GM12873 (cell line): Measurements from ENCODE around the gene CTRB1.

Source experiments
- TF ChIP-seq, protein P1 (sequence below): IDR thresholded peaks from 2 replicates; pipeline ENCODE4 v1.5.1; 2012; ENCODE audit warnings: low read depth, mild to moderate bottlenecking, moderate library complexity, low read length, control low read depth; ENCODE audit not compliant: insufficient read depth; ENCODE audit errors: missing control alignments

CTRB1 gene

GRCh38 chr16:75238853-75239541 lies 20.2 kb downstream of the CTRB1 start:
- TF ChIP-seq, protein P1, sequence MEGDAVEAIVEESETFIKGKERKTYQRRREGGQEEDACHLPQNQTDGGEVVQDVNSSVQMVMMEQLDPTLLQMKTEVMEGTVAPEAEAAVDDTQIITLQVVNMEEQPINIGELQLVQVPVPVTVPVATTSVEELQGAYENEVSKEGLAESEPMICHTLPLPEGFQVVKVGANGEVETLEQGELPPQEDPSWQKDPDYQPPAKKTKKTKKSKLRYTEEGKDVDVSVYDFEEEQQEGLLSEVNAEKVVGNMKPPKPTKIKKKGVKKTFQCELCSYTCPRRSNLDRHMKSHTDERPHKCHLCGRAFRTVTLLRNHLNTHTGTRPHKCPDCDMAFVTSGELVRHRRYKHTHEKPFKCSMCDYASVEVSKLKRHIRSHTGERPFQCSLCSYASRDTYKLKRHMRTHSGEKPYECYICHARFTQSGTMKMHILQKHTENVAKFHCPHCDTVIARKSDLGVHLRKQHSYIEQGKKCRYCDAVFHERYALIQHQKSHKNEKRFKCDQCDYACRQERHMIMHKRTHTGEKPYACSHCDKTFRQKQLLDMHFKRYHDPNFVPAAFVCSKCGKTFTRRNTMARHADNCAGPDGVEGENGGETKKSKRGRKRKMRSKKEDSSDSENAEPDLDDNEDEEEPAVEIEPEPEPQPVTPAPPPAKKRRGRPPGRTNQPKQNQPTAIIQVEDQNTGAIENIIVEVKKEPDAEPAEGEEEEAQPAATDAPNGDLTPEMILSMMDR: no peak

- TF ChIP-seq, protein P1: no peak
Measured at GRCh38 chr16:75239542-75240122, 20.8 kb downstream of the CTRB1 start.

DNA sequence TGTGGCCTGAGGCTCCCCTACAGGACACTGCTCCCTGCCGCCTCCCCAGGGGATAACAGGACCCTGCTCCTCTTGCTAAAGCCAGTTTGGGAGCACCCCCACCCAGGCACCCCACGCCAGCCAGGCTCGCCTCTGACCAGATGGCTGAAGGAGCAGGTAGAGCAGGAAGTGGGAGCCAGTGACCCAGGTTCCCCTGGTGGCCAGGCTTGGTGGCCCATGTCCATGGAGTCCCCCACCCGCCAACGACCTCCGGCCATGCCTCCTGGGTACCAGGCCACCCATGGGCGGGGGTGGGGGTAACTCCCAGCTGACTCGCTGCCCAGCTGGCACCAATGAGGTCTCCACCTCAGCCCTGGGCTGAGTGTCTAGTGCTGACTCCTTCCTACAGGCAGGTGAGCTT lies 22.6 kb downstream of the CTRB1 start:
- TF ChIP-seq, protein P1: no peak

DNA sequence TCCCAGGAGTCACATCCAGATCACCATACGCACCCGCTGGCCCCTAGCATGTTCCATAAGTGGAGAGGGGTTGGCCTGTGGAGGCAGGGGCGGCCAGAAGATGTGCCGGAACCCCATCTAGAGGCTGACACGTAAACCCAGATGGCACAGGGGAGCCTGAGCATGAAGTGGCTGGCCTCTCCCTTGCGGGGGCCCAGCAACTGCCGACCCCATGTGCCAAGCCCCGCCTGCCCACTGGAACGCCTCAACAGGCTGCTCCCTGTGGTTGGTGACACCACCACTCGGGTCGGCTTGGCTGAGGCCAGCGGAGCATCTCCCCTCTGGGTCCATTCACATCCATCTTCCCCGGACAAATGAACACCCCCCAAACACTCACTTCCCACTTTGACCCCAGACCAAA lies 23.2 kb downstream of the CTRB1 start:
- TF ChIP-seq, protein P1: no peak

DNA sequence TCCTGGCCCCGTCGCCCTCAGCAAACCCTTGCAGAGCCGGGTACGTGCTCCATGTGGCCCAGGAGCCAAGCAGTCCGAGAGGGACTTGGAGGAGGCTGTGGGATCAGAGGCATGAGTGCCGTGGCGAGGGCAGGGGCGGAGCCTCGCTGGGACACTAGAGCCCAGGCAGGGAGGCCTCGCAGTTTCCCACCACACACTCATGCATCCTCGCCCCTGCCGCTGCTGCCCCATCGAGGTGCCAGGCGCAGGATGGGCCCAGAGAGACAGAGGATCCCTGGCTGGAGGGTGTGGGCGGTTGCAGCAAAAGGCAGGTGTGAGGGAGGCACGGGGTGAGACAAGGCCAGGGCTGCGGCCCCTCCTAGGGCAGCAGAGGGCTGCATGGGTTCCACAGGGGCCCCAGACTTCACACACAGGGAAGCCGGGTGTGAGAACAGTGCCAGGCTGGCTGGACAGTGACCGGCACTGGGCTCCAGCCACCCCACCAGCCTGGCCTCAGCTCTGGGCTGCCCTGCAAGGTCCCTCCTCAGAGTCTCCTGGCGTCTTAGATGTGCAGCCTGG lies 25.0 kb downstream of the CTRB1 start:
- TF ChIP-seq, protein P1: no peak

DNA sequence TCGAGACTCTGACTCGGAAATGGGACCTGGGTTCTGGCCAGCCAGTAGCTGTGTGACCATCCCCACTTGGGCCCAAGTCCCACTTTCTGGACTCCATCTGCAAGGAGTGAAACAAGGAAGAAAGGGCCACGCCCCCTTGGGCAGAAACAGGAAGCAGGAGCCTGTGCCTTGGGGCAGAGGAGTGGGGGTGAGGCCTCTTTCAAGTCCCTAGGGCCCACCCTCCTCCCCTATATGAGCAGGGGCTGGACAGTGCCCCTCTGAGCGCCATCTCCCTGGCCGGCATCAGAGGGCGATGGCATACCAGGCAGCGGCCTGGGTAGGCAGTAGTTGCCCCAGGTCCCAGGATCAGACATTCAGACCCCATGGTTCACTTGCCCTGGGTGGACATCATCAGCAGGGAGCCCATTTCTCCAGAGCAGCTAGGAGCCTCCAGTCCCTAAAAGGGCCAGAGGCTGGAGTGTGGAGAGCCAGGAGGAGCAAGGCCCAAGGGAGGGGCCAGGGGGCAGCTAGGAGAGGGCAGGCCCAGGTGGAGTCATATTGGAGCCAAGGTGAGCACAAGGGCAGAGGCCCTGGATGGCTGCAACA lies 25.5 kb downstream of the CTRB1 start:
- TF ChIP-seq, protein P1: peak; percentile 11

DNA sequence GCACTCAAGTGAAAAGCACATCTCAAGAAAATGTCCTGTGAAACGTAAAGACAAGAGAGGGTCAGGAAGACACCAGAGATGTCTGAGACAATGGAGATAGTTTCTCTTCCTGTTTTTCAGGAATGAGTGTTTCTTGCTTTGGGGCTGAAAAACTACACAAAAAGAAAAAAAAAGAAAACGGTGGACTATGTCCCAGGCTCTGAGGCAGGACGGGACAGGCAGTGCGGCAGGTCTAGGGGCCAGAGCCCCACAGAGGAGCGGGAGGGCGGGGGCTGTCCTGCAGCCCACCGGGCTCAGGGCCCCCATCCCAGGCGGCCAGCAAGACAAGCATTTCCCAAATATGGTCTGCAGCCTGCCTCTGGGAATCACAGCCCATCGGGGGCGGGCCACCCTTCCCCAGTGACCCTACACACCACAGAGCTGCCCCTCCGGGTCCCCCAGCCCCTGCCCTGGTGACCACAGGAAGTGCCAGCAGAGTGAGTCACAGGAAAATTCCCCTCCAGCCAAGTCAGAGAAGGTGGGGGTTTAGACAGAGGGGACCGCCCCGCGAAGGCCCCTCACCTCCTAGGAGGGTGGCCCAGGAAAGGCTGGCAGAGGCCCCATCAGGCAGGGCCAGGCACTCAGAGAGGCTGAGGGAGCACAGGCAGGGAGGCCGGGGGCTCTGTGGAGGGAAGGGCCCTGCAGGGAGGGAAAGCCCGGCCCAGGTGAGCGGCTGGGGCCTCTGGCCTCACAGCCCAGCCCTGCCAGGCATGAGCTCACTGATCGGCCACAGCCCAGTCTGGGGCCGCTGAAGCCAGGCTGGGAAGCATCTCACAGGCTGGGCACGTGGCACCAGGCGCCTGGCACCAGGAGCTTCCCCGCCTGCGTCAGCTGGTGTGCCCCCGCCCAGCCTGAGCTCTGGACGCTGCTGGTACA lies 26.3 kb downstream of the CTRB1 start:
- TF ChIP-seq, protein P1: no peak
